Stimulated activated CD4-positive, alpha-beta T cell treated with anti-CD3 and anti-CD28 coated beads, Interleukin-1b, Interleukin-23, amount 100 ng/mL, for 24 hours (primary cell): ENCODE results near the gene SMYD3.

ENCODE experiments used
- DNase-seq, 4 experiments: peaks; one replicate each; pipeline ENCODE4 v3.0.0-alpha.2; 2020; ENCODE audit warnings: low read depth in 4 of 4, low spot score in 1 of 4

Gene SMYD3

GRCh38 chr1:246506674-246507481 is at the start of gene SMYD3:
Gene SMYD3 (minus strand): TSS chr1:246507279.
- peak; percentile 51 to 58 (median 52) for DNase-seq

GRCh38 chr1:246554201-246554600 is 47.1 kb upstream of the SMYD3 start:
- no peak for DNase-seq

GRCh38 chr1:246552110-246552509 is 45.0 kb upstream of the SMYD3 start:
- DNase-seq, result no peak

GRCh38 chr1:246550402-246550801 is 43.3 kb upstream of the SMYD3 start:
- DNase-seq, result no peak

- DNase-seq, result no peak
Observed at GRCh38 chr1:246549665-246550064, 42.6 kb upstream of the SMYD3 start.

GRCh38 chr1:246544001-246544400 is 36.9 kb upstream of the SMYD3 start:
- DNase-seq, result no peak

GRCh38 chr1:246540738-246541491 is 33.8 kb upstream of the SMYD3 start:
- DNase-seq, result no peak

- no peak for DNase-seq
Observed at GRCh38 chr1:246537887-246538286, 30.8 kb upstream of the SMYD3 start.

- no peak for DNase-seq
Observed at GRCh38 chr1:246537441-246537840, 30.4 kb upstream of the SMYD3 start.

GRCh38 chr1:246534114-246534513 is 27.0 kb upstream of the SMYD3 start:
- DNase-seq, result no peak

GRCh38 chr1:246533371-246533905 is 26.4 kb upstream of the SMYD3 start:
- no peak for DNase-seq

GRCh38 chr1:246532519-246532918 is 25.4 kb upstream of the SMYD3 start:
- DNase-seq, result no peak

- no peak for DNase-seq
Observed at GRCh38 chr1:246530482-246530881, 23.4 kb upstream of the SMYD3 start.

GRCh38 chr1:246528933-246529731 is 22.1 kb upstream of the SMYD3 start:
- no peak for DNase-seq

- no peak for DNase-seq
Observed at GRCh38 chr1:246527402-246528088, 20.5 kb upstream of the SMYD3 start.

- no peak for DNase-seq
Observed at GRCh38 chr1:246526915-246527314, 19.8 kb upstream of the SMYD3 start.

- DNase-seq, result no peak
Observed at GRCh38 chr1:246526380-246526779, 19.3 kb upstream of the SMYD3 start.

- no peak for DNase-seq
Observed at GRCh38 chr1:246519514-246519913, 12.4 kb upstream of the SMYD3 start.

- DNase-seq, result no peak
Observed at GRCh38 chr1:246518456-246519205, 11.6 kb upstream of the SMYD3 start.

- DNase-seq, result no peak
Observed at GRCh38 chr1:246517391-246517790, 10.3 kb upstream of the SMYD3 start.
